Measurements from ENCODE around the gene MACROD2.

MACROD2 gene

DNA sequence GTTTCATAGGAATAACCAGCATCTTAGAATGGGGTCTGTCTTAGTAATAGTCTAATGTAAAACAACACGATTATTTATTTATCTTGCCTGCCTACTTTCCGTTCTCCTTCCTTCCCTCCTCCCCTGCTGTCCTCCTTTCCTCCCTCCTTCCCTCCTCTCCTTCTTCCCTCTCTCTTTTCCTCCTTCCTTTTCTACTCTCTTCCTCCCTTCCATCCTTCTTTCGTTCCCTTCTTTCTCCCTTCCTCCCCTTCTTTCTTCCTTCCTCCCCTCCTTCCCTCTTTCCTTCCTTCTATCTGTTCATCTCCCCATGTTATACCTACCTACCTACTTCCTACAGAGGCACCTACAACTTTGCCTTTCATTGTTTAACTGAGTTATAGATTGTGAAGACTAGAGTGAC, 1637.4 kb downstream of the MACROD2 start:
- no peak for DNase-seq (ENCODE audit: low read depth)

DNA sequence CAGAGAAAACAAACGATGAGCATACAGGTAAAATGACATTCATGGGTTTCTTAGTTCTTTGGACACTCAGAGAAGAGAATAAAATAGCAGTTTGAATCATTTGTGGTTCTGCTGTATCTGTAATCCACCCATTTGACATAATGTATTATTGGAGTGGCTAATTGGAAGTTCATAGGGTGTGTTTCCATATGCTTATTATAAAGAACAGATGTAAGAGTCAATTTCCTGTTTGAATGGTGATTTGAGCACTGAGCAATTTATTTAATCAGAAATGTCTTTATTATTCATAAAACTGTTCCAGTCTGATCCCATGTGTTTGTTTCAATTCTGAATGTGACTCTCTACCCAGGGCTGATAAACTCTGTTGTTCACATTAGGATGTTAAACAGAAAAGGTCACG, 1638.8 kb downstream of the MACROD2 start:
- no peak for DNase-seq (ENCODE audit: low read depth)

DNA sequence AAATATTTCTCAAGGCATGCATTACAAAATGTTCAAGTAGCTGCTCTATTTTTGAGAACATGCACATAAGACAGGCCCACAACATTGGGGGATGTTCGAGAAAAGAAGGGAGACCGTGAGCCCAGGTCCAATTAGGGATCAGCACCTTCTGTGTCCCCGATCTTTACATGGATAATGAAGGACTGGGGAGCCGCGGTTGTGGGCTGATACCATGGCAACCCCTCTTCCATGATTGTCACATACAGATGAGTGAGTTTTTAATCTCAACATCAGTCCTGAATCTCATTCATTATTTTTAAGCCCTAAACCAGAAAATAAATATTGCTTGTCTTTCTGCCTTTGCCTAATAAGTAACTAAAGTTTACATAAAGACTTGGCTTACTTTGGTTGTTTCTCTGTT, 1642.2 kb downstream of the MACROD2 start:
- no peak for DNase-seq (ENCODE audit: low read depth)

GRCh38 chr20:15637950-15638754, 1642.8 kb downstream of the MACROD2 start:
- peak; percentile 46 for DNase-seq (ENCODE audit: low read depth)

GRCh38 chr20:15638816-15639215, 1643.5 kb downstream of the MACROD2 start:
- DNase-seq (ENCODE audit: low read depth), result no peak

DNA sequence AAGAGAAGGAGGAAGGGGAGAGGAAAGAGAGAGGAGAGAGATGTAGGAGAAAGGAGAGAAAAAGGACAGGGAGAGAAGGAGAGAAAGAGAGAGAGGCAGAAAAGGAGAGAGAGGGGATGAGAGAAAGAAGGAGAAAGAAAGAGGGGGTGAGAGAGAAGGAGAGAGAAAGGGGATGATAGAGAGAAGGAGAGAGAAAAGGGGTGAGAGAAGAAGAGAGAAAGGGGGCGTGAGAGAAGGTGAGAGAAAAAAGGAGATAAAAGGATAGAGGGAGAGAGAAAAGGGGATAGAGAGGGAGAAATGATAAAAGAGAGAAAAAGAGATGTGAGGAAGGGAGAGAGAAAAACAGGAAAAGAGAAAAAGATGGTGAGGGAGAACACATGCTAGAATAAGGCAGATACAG, 1644.5 kb downstream of the MACROD2 start:
- DNase-seq (ENCODE audit: low read depth), result no peak

DNA sequence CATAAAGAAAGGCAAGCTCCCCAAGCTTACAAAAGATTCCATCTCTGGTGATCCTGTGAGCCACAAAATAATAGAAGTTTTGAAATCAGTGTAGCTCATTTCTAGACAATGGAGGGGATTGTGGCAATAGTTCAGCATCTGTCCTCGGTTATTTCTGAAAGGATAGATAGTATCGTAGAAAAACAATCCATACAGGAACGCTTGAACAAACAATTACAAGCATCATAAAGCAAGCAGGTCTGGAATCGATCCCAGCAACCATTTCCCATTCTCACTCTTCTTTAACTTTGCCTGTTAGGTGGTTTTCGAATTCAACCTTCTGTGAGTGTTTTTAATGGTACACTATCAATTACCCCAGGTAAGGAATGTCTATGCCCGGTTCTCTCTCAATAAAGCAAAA, 1646.8 kb downstream of the MACROD2 start:
- no peak for DNase-seq (ENCODE audit: low read depth)

- DNase-seq (ENCODE audit: low read depth), result peak; percentile 42
Observed at GRCh38 chr20:15642676-15643075, 1647.4 kb downstream of the MACROD2 start.

- DNase-seq (ENCODE audit: low read depth), result no peak
Observed at GRCh38 chr20:15643713-15644112, 1648.4 kb downstream of the MACROD2 start.

DNA sequence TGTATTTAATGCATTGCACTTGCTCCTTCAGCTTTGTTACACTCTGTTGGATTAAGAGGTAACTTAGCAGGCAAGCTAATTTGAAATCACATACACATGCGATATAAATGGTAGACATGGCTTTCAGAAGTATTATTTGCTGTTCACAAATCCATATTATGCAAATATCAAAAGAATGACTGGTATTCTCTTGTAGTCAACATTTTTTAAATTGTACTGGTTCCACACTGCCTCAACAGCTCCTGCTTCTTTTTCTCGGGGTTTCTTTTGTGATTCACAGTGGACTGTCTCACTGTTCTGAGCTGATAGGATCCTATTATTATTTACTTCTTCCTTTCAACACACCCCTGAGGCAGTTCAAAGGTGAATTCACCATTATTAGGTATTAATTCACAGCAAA, 1650.5 kb downstream of the MACROD2 start:
- no peak for DNase-seq (ENCODE audit: low read depth)

GRCh38 chr20:15653396-15654207, 1658.3 kb downstream of the MACROD2 start:
- no peak for DNase-seq (ENCODE audit: low read depth)

DNA sequence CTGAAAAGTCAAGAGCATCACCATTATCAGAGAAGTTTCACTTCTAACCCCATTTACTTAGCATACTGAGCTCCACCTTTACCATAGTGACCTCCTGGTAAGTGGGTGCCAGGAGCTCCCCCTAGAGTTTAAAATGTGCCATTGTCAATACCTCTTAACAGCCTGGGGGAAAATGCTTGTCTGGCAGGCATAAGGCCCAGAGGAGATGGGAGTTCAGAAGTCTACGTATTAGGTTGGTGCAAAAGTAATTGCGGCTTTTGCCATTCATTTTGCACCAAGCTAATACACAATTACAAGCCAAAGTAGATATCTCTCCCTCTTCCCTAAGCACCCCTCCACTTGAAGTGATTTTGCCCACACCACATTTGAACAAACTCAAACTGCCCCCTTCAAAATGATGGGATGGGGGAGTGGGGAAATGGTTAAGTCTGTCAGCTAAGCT, 1658.9 kb downstream of the MACROD2 start:
- no peak for DNase-seq (ENCODE audit: low read depth)

DNA sequence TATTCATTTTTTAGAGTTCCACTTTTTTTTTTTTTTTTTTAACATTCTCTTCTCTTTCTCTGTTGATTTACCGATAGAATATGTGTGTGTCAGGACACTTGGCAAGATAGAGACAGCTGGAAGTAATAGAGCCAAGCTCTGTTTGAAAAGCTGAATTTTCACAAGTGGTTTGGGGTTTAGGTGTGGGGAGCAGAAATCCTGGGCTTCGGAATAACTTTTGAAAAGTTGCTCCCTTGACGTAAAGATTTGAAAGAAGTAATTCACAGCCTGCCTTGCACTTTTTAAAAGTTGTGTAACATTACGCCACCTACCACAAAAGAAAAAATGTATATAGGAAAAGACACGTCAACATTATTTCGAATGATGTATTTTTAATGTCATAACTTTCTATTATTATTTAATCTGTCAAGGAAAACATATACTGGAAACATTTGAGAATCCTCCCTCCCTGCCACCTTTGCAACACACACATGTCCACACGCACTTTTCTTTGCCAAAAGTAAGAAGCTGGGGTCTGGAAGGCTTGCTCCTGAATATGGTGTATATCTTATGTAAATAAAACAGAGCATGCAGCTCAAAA, 1660.1 kb downstream of the MACROD2 start:
- DNase-seq (ENCODE audit: low read depth), result no peak

- no peak for DNase-seq (ENCODE audit: low read depth)
Observed at GRCh38 chr20:15656124-15656523, 1660.8 kb downstream of the MACROD2 start.

DNA sequence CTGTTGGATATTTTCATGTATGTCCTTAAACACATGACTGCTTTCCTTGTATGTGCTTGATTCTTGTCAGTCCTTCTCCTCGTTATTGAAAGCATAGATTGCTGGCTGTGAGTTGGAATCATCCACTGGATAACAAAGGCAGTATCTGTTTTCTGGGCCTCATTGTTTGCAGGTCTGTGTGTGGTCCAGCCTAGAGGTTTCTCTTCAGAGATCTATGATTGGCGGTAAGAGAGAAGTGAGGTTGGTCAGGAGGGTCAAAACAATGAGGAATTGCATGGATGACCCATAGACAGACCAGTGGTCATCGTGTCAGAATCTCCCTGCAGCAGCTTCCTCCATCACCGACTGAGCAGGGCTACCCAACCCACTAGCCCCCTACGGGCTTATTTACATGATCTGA, 1663.0 kb downstream of the MACROD2 start:
- DNase-seq (ENCODE audit: low read depth), result no peak

- no peak for DNase-seq (ENCODE audit: low read depth)
Observed at GRCh38 chr20:15673206-15673605, 1677.9 kb downstream of the MACROD2 start.

GRCh38 chr20:15674253-15675060, 1679.1 kb downstream of the MACROD2 start:
- no peak for DNase-seq (ENCODE audit: low read depth)

DNA sequence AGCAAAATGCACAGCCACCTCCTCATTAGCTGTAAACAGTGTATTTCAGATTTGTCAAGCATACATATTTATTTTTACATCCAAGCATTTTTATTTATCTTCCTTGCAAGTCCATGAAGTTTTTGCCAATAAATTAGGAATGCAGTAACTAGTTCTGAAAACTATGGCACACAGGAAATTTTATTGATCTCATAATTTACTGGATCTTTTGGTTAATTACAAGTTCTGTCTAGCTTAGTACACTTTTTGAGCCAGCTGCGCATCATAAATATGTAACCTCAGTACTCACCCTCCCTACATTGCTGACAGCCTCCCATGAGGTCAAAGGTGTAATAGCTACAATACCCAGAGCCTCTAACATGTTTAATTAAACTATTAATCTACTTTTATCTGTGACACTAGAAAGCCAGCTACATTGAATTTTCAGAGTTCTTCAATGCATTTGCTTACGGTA, 1679.8 kb downstream of the MACROD2 start:
- DNase-seq (ENCODE audit: low read depth), result no peak

DNA sequence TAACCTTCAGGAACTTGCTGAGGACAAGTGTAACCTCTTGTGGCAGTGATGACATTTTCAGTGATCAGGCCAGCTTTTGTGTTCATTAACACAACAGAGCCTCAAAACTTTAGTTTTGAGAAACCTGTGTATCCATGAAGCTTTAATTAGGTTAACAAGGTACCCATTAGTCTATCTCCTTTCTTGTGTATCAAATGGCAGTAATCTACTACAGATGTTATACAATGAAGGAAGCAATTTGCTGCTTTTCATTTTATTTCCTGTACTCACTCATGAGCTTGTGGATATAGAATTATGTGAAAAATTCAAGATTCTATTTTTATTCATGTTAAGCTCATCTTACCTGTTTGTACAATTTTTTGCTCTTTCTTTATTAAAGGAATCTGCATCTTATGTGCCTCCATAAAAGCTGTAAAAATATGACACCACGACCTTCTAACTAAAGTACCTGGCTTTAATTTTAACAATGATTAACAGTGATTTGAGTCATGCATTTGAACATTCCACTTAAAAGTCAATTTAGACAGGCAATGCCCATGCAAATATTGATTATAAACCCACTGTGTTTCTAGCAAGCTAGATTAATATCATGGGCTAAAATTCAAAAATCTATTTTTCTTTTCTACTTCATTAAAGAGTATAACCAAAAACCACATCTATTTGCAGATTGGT, 1680.6 kb downstream of the MACROD2 start:
- no peak for DNase-seq (ENCODE audit: low read depth)

GRCh38 chr20:15676815-15677214, 1681.5 kb downstream of the MACROD2 start:
- no peak for DNase-seq (ENCODE audit: low read depth)

- no peak for DNase-seq (ENCODE audit: low read depth)
Observed at GRCh38 chr20:15682690-15683089, 1687.4 kb downstream of the MACROD2 start.

Measured in GM04504 (cell line).